OCI-LY7 (cell line): ENCODE measurements around the gene ABCA8.

ENCODE experiments used
- CTCF ChIP-seq: fragments of 200-600 bp; sonication (generic); conservative IDR thresholded peaks from 2 replicates; pipeline ENCODE4 v1.5.1; 2014; ENCODE audit warnings: mild to moderate bottlenecking, antibody characterized with exemption, low read length, moderate library complexity, mixed read lengths
- EZH2phosphoT487 ChIP-seq: fragments of 200-600 bp; sonication (generic); IDR thresholded peaks from 2 replicates; pipeline ENCODE4 v1.6.1; 2018; ENCODE audit warnings: low read depth, borderline replicate concordance, mild to moderate bottlenecking, mixed run types, antibody characterized with exemption, low read length, moderate library complexity, mixed read lengths

- TF ChIP-seq CTCF (no peak), EZH2phosphoT487 (no peak)
Measured at GRCh38 chr17:68955181-68955841, at the start of gene ABCA8.
